ENCODE measurements around the gene ZDHHC3.

GRCh38 chr3:45007091-45007490 lies 31.1 kb upstream of the ZDHHC3 start:
- TF ChIP-seq EZH2 (IDR thresholded peaks at IDR 0.05; ENCODE audit: borderline replicate concordance, low read length) = no peak
- TF ChIP-seq, protein P1, sequence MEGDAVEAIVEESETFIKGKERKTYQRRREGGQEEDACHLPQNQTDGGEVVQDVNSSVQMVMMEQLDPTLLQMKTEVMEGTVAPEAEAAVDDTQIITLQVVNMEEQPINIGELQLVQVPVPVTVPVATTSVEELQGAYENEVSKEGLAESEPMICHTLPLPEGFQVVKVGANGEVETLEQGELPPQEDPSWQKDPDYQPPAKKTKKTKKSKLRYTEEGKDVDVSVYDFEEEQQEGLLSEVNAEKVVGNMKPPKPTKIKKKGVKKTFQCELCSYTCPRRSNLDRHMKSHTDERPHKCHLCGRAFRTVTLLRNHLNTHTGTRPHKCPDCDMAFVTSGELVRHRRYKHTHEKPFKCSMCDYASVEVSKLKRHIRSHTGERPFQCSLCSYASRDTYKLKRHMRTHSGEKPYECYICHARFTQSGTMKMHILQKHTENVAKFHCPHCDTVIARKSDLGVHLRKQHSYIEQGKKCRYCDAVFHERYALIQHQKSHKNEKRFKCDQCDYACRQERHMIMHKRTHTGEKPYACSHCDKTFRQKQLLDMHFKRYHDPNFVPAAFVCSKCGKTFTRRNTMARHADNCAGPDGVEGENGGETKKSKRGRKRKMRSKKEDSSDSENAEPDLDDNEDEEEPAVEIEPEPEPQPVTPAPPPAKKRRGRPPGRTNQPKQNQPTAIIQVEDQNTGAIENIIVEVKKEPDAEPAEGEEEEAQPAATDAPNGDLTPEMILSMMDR (conservative IDR thresholded peaks at IDR 0.05 in 1 of 2, IDR thresholded peaks at IDR 0.05 in 1 of 2; ENCODE audit: extremely low read depth in 1 of 2, insufficient read depth in 1 of 2, low read depth in 1 of 2, low read length in 2 of 2) = no peak
